Trophoblast cell (in vitro differentiated cells and primary cell): ENCODE measurements around the gene CACNG4.

Experiments
- DNase-seq, 2 donors: peaks; one replicate each; pipeline ENCODE4 v3.0.0-alpha.2; 2016
- H2AFZ ChIP-seq: 2 replicates; pipeline ENCODE4 v1.6.1; 2013; ENCODE audit warnings: low read length, moderate library complexity, mild to moderate bottlenecking; ENCODE audit not compliant: insufficient read depth, poor library complexity
- H2AK5ac ChIP-seq: 2 replicates; pipeline ENCODE4 v1.6.1; 2013; ENCODE audit warnings: mild to moderate bottlenecking, low read length
- H2BK120ac ChIP-seq: 2 replicates; pipeline ENCODE4 v1.6.1; 2013; ENCODE audit warnings: low read length, mild to moderate bottlenecking, moderate library complexity; ENCODE audit not compliant: insufficient read depth, poor library complexity
- H2BK12ac ChIP-seq: 2 replicates; pipeline ENCODE4 v1.6.1; 2013; ENCODE audit warnings: mild to moderate bottlenecking, low read length, moderate library complexity
- H2BK5ac ChIP-seq: 2 replicates; pipeline ENCODE4 v1.6.1; 2013; ENCODE audit warnings: low read length, low read depth, moderate library complexity, mild to moderate bottlenecking; ENCODE audit not compliant: poor library complexity
- H3K14ac ChIP-seq: 2 replicates; pipeline ENCODE4 v1.6.1; 2013; ENCODE audit warnings: mild to moderate bottlenecking, low read length
- H3K18ac ChIP-seq: 2 replicates; pipeline ENCODE4 v1.6.1; 2013; ENCODE audit warnings: mild to moderate bottlenecking, low read length
- H3K23ac ChIP-seq: 2 replicates; pipeline ENCODE4 v1.6.1; 2013; ENCODE audit warnings: low read length
- H3K27ac ChIP-seq: 2 replicates; pipeline ENCODE4 v1.5.1; 2013; ENCODE audit warnings: low read depth, mild to moderate bottlenecking, inconsistent platforms, low read length, moderate library complexity
- H3K27me3 ChIP-seq: 2 replicates; pipeline ENCODE4 v1.6.1; 2013; ENCODE audit warnings: inconsistent platforms, mild to moderate bottlenecking, low read length, moderate library complexity; ENCODE audit not compliant: insufficient read depth
- H3K36me3 ChIP-seq, 2 experiments: 1 replicate in 1 of 2; 2 replicates in 1 of 2; pipeline ENCODE4 v1.6.1; 2013; ENCODE audit warnings: low read length in 2 of 2, mild to moderate bottlenecking in 2 of 2, moderate library complexity in 1 of 2; ENCODE audit not compliant: insufficient read depth in 2 of 2, control insufficient read depth in 1 of 2
- H3K4ac ChIP-seq: 2 replicates; pipeline ENCODE4 v1.6.1; 2013; ENCODE audit warnings: low read depth, mild to moderate bottlenecking, low read length, moderate library complexity
- H3K4me1 ChIP-seq, 2 experiments: 1 replicate in 1 of 2; 2 replicates in 1 of 2; pipeline ENCODE4 v1.6.1; 2013; ENCODE audit warnings: low read length in 2 of 2, mild to moderate bottlenecking in 2 of 2, moderate library complexity in 1 of 2; ENCODE audit not compliant: insufficient read depth in 2 of 2, control insufficient read depth in 1 of 2
- H3K4me2 ChIP-seq: 2 replicates; pipeline ENCODE4 v1.6.1; 2013; ENCODE audit warnings: inconsistent platforms, mild to moderate bottlenecking, low read length, moderate library complexity
- H3K4me3 ChIP-seq: 2 replicates; pipeline ENCODE4 v1.5.1; 2013; ENCODE audit warnings: mild to moderate bottlenecking, low read depth, low read length, inconsistent platforms
- H3K79me1 ChIP-seq: one replicate; pipeline ENCODE4 v1.6.1; 2013; ENCODE audit warnings: low read length
- H3K79me2 ChIP-seq: 2 replicates; pipeline ENCODE4 v1.6.1; 2013; ENCODE audit warnings: low read length, mild to moderate bottlenecking; ENCODE audit not compliant: control insufficient read depth, insufficient read depth, poor library complexity
- H3K9ac ChIP-seq: 2 replicates; pipeline ENCODE4 v1.6.1; 2013; ENCODE audit warnings: mild to moderate bottlenecking, low read length
- H3K9me3 ChIP-seq: 2 replicates; pipeline ENCODE4 v1.6.1; 2013; ENCODE audit warnings: low read depth, mild to moderate bottlenecking, control low read depth, inconsistent platforms, low read length; ENCODE audit not compliant: insufficient read depth
- H4K12ac ChIP-seq: 2 replicates; pipeline ENCODE4 v1.6.1; 2013; ENCODE audit warnings: low read depth, mild to moderate bottlenecking, low read length, moderate library complexity
- H4K8ac ChIP-seq: 2 replicates; pipeline ENCODE4 v1.6.1; 2013; ENCODE audit warnings: low read depth, mild to moderate bottlenecking, low read length, moderate library complexity
- H4K91ac ChIP-seq: one replicate; pipeline ENCODE4 v1.6.1; 2013; ENCODE audit warnings: low read depth, mild to moderate bottlenecking, low read length, moderate library complexity
- WGBS: extraction: QIAGEN DNeasy Blood & Tissue Kit; methylation state at CpG from one replicate; pipeline ENCODE4 v1.1.7; 2013; ENCODE audit warnings: missing lambda C conversion rate; ENCODE audit not compliant: insufficient read length, insufficient coverage; ENCODE audit errors: extremely low coverage; 5-methylcytosine and 5-hydroxymethylcytosine counted together

The CACNG4 gene

DNA sequence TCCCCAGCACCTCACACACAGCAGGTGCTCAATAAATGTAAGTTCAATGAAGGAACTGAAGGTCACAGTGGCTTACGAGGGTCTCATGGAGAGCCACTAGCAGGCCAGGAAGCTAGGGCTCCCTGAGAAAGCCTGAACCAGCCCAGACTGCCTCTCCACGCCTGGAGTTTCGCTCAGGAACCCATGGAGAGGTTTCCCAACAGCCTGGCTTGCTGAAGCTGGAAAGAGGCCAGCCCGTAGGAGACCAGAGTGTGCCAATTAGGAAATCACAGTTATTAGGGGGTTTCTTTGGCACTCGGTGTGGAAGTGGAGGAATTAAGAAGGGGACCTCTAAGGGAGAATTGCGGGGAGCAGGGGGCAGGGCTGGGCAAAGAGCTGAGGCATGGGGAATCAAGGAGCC, 43.6 kb downstream of the CACNG4 start:
- Histone ChIP-seq H4K91ac (no peak overlapping the region), H4K12ac (no peak overlapping the region)

DNA sequence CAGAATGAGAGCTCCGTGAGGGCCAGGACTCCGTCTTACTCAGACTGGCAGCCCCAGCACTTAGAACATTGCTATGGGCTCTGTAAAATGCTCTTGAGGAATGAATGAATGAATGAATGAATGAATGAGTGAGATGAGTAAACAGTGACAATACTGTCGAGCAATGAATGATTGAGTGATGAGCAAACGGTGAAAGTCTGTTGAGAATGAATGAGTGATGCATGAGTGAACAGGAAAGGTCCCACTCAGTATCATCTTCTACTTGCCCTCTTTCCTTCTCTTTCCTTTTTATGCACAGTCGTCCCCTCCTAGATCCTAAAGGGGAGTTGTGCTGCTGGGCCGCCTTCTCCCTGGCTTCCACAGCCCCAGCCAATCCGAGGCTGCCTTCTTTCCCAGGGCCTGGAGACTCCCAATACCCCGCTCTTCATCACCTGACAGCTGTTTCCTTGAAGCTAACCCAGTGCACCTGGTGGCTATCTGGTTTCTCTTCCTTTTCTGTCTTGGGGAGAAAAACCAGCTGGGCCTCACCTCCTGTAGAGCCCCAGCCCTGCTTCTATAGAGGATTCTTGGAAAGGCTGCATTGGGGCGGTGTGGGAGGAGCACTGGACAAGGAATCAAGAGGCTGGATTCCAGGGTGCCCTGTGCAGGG, 47.1 kb downstream of the CACNG4 start:
- Histone ChIP-seq H3K36me3 (peaks cover 0 to 11% of the 10 kb centered on the region in 2 experiments), H3K4me3 (no peak overlapping the region), H2BK120ac (no peak overlapping the region), H2BK5ac (no peak overlapping the region), H3K79me1 (no peaks in the 10 kb centered on the region), H3K27me3 (no peaks in the 10 kb centered on the region), H3K27ac (no peak overlapping the region), H3K4me1 (peaks cover 0 to 7% of the 10 kb centered on the region in 2 experiments), H3K4ac (no peak overlapping the region), H3K9ac (no peak overlapping the region), H3K4me2 (no peak overlapping the region), H4K12ac (no peak overlapping the region), H3K14ac (no peak overlapping the region), H3K23ac (no peak overlapping the region), H2AK5ac (no peak overlapping the region), H2BK12ac (no peak overlapping the region), H3K79me2 (no peaks in the 10 kb centered on the region), H4K8ac (no peak overlapping the region), H4K91ac (no peak overlapping the region), H3K18ac (no peak overlapping the region), H2AFZ (no peak overlapping the region), H3K9me3 (no peaks in the 10 kb centered on the region)
- WGBS: no CpG with 5 or more reads among the region's 9 CpGs
- no peak for DNase-seq

More for the DNA sequence above, 43.6 kb downstream of the CACNG4 start:
- no peak overlapping the region for H2BK5ac ChIP-seq
- peaks cover 2% of the 10 kb centered on the region for H3K9me3 ChIP-seq
- no peaks in the 10 kb centered on the region for H3K27me3 ChIP-seq
- H2AFZ ChIP-seq: no peak overlapping the region
- no peaks in the 10 kb centered on the region for H3K79me2 ChIP-seq
- peaks cover 0 to 16% of the 10 kb centered on the region in 2 experiments for H3K36me3 ChIP-seq
- H2BK12ac ChIP-seq: no peak overlapping the region
- no peak overlapping the region for H3K4ac ChIP-seq
- no peak overlapping the region for H3K9ac ChIP-seq
- no peak overlapping the region for H3K4me2 ChIP-seq
- H3K4me1 ChIP-seq: peaks cover 0 to 4% of the 10 kb centered on the region in 2 experiments
- no peak overlapping the region for H3K23ac ChIP-seq
- DNase-seq: no peak
- no peak overlapping the region for H3K18ac ChIP-seq
- H3K27ac ChIP-seq: no peak overlapping the region
- H2AK5ac ChIP-seq: no peak overlapping the region
- H3K14ac ChIP-seq: no peak overlapping the region
- H3K79me1 ChIP-seq: no peaks in the 10 kb centered on the region
- no CpG with 5 or more reads among the region's 6 CpGs for WGBS
- no peak overlapping the region for H2BK120ac ChIP-seq
- H3K4me3 ChIP-seq: no peak overlapping the region
- no peak overlapping the region for H4K8ac ChIP-seq

DNA sequence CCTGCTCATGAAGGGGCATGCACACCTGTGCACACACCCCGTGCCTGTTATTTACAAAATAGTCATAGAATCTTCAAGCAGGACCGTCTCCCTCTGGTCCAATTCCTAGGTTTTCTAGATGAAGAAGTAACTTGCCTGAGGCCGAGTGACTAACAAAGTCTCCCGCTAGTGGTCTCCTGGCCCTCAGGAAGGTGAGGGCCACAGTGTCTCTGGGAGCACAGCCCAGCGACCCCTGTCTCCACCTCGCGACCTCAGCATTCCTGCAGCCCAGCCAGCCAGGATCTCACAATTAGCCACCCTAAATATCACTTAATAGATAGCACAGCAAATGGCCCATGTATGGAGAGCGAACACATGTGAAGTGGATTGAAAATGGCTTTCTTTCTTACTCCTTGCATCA, 49.4 kb downstream of the CACNG4 start:
- H4K12ac ChIP-seq: no peak overlapping the region
- H3K36me3 ChIP-seq: peaks cover 6 to 17% of the 10 kb centered on the region in 2 experiments

DNA sequence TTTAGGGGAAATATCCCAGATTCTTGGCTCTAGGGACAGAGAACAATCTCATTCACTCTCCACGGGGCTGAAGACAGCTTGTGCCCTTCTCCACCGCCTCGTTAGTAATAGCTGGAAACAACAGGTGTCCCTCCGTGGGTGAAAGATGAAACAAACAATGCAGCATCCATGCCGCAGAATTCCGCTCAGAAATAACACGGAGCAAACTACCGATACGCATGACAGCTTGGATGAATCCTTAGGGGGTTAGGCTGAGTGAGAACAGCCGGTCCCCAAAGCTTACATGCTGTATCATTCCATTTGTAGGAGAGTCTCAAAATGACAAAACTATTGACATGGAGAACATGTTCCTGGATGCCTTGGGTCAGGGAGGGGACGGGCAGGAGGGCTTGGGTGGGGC, 50.5 kb downstream of the CACNG4 start:
- H3K36me3 ChIP-seq: peaks cover 12 to 21% of the 10 kb centered on the region in 2 experiments
- no peak for DNase-seq
- H3K4ac ChIP-seq: no peak overlapping the region
- H2AK5ac ChIP-seq: no peak overlapping the region
- no peak overlapping the region for H2BK120ac ChIP-seq
- no peak overlapping the region for H4K12ac ChIP-seq
- H3K9me3 ChIP-seq: no peaks in the 10 kb centered on the region
- H3K27me3 ChIP-seq: no peaks in the 10 kb centered on the region
- H3K79me2 ChIP-seq: no peaks in the 10 kb centered on the region
- H3K23ac ChIP-seq: no peak overlapping the region
- no peak overlapping the region for H3K27ac ChIP-seq
- H3K79me1 ChIP-seq: no peaks in the 10 kb centered on the region
- no CpG with 5 or more reads among the region's 11 CpGs for WGBS
- H3K4me2 ChIP-seq: no peak overlapping the region
- no peak overlapping the region for H3K4me3 ChIP-seq
- no peak overlapping the region for H3K14ac ChIP-seq
- H4K91ac ChIP-seq: no peak overlapping the region
- no peak overlapping the region for H2AFZ ChIP-seq
- H2BK5ac ChIP-seq: no peak overlapping the region
- H4K8ac ChIP-seq: no peak overlapping the region
- H3K4me1 ChIP-seq: peaks cover 0 to 7% of the 10 kb centered on the region in 2 experiments
- no peak overlapping the region for H2BK12ac ChIP-seq
- no peak overlapping the region for H3K9ac ChIP-seq
- no peak overlapping the region for H3K18ac ChIP-seq

More for the DNA sequence above, 49.4 kb downstream of the CACNG4 start:
- no peaks in the 10 kb centered on the region for H3K9me3 ChIP-seq
- H3K79me2 ChIP-seq: no peaks in the 10 kb centered on the region
- H2BK12ac ChIP-seq: no peak overlapping the region
- H3K4me3 ChIP-seq: no peak overlapping the region
- no peak overlapping the region for H2BK5ac ChIP-seq
- H3K4me2 ChIP-seq: no peak overlapping the region
- H3K9ac ChIP-seq: no peak overlapping the region
- no peak overlapping the region for H3K4ac ChIP-seq
- no peaks in the 10 kb centered on the region for H3K79me1 ChIP-seq
- H3K4me1 ChIP-seq: peaks cover 0 to 7% of the 10 kb centered on the region in 2 experiments
- H4K91ac ChIP-seq: no peak overlapping the region
- no peak overlapping the region for H2AK5ac ChIP-seq
- H3K14ac ChIP-seq: no peak overlapping the region
- DNase-seq: no peak
- no peak overlapping the region for H3K27ac ChIP-seq
- H3K18ac ChIP-seq: no peak overlapping the region
- no peak overlapping the region for H2AFZ ChIP-seq
- no peak overlapping the region for H3K23ac ChIP-seq
- H4K8ac ChIP-seq: no peak overlapping the region
- H3K27me3 ChIP-seq: no peaks in the 10 kb centered on the region
- no CpG with 5 or more reads among the region's 8 CpGs for WGBS
- H2BK120ac ChIP-seq: no peak overlapping the region
